ENCODE results near the gene CCNQ. TPM values are rescaled to one million over a fixed set of nuclear protein-coding genes. Genes with fewer than 3 reads are reported as not detected.
A peak's percentile ranks its signal among the peaks of the same experiment; 100 is the strongest.

The CCNQ gene
- total RNA-seq, 1 donor from 2014 or later: 15.3 TPM

DNA sequence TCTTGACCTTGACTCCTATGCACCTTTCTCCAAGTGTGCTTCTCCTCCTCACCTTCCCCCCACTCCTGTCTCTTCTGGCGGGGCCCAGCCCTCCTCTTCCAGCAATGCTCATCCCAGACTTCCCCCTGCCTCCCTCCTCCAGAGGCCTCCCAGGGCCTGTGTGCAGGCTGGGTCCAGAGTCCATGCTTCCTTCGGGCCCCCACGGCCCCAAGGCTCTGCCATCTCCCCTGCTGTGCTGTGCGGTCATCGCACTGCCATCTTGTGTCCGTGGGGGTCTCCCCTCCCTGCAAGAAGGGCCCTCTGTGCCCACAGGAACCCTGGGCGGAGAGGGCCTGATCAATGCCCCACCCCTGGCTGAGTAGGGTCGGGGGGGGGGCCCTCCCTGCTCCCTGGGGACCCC lies 54.2 kb downstream of the CCNQ start:
- H3K27me3 Mint-ChIP-seq (ENCODE audit: unreplicated experiment): peaks cover 4% of the 10 kb centered on the region
- DNase-seq (ENCODE audit: low spot score): no peak
- H3K4me1 Mint-ChIP-seq (ENCODE audit: unreplicated experiment): no peaks in the 10 kb centered on the region
- H3K4me3 Mint-ChIP-seq (ENCODE audit: unreplicated experiment): no peak overlapping the region
- no peak overlapping the region for H3K27ac Mint-ChIP-seq (ENCODE audit: unreplicated experiment)
- H3K9me3 Mint-ChIP-seq (ENCODE audit: unreplicated experiment): no peaks in the 10 kb centered on the region
- H3K36me3 Mint-ChIP-seq (ENCODE audit: low read depth, unreplicated experiment): no peaks in the 10 kb centered on the region
- TF ChIP-seq, protein P1, sequence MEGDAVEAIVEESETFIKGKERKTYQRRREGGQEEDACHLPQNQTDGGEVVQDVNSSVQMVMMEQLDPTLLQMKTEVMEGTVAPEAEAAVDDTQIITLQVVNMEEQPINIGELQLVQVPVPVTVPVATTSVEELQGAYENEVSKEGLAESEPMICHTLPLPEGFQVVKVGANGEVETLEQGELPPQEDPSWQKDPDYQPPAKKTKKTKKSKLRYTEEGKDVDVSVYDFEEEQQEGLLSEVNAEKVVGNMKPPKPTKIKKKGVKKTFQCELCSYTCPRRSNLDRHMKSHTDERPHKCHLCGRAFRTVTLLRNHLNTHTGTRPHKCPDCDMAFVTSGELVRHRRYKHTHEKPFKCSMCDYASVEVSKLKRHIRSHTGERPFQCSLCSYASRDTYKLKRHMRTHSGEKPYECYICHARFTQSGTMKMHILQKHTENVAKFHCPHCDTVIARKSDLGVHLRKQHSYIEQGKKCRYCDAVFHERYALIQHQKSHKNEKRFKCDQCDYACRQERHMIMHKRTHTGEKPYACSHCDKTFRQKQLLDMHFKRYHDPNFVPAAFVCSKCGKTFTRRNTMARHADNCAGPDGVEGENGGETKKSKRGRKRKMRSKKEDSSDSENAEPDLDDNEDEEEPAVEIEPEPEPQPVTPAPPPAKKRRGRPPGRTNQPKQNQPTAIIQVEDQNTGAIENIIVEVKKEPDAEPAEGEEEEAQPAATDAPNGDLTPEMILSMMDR (IDR thresholded peaks at IDR 0.05; ENCODE audit: unreplicated experiment): no peak

DNA sequence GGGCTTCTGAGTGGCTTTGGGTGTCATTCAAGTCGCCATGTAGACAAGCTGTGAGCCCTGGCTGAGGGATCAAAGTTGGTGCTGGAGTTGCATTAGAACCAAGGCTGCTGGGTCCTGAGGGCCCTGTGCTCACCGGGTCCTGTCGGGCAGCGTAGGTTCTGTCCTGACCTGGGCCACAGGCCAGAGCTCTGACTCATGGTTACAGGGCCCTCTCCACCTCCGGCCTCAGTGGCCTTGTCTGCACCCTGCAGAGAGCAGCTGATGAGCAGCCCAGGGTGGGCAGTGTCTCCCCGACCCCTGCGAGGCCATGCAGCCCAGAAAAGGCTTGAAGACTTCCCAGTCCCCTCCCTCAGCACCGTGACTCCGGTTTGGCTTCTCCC lies 59.0 kb downstream of the CCNQ start:
- TF ChIP-seq, protein P1 (IDR thresholded peaks at IDR 0.05; ENCODE audit: unreplicated experiment): no peak
- DNase-seq (ENCODE audit: low spot score): no peak
- Mint-ChIP-seq H3K4me1 (ENCODE audit: unreplicated experiment) (no peaks in the 10 kb centered on the region), H3K27ac (ENCODE audit: unreplicated experiment) (no peak overlapping the region), H3K27me3 (ENCODE audit: unreplicated experiment) (peaks cover 6% of the 10 kb centered on the region), H3K4me3 (ENCODE audit: unreplicated experiment) (no peak overlapping the region), H3K36me3 (ENCODE audit: low read depth, unreplicated experiment) (no peaks in the 10 kb centered on the region), H3K9me3 (ENCODE audit: unreplicated experiment) (no peaks in the 10 kb centered on the region)

DNA sequence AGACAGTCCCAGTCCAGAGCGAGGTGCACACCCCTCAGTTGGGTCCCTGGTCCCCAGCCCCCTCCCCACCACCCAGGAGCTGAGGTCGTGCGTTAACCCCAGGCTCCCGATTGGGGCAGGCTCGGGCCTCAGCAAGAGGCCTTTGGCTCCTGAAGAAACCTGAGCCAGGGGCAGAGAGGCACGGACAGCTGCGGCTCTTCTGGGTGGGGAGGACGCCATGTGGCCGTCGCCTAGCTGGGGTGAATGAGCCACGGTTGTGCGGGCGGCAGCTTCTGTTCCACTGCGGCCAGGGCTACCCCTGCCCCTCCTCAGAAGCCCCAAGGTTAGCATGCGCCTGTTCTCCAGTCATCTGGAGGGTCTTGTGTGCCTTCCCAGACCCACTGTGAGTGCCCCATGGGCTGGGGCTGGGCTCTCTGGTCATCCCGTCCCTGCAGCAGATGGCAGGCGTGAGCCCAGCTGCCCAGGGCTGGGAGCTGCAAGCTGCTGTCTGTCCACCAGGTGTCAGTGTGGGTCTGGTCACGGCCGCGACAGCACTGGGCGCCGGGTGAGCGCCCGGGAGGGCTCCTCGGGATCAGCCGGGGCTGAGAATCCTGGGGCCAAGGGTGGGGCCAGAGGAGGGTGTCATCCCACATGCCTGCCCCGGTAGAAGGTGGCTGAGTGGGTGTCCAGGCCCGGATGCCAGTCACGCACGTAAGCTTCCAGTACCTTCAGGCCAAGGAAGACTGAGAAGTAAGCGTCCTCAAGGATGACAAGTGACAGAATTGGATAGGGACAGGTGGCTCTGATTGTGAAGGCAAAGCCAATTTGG lies 59.6 kb downstream of the CCNQ start:
- no peak overlapping the region for H3K4me3 Mint-ChIP-seq (ENCODE audit: unreplicated experiment)
- no peaks in the 10 kb centered on the region for H3K9me3 Mint-ChIP-seq (ENCODE audit: unreplicated experiment)
- H3K27ac Mint-ChIP-seq (ENCODE audit: unreplicated experiment): no peak overlapping the region
- peaks cover 6% of the 10 kb centered on the region for H3K27me3 Mint-ChIP-seq (ENCODE audit: unreplicated experiment)
- H3K4me1 Mint-ChIP-seq (ENCODE audit: unreplicated experiment): no peaks in the 10 kb centered on the region
- TF ChIP-seq, protein P1 (IDR thresholded peaks at IDR 0.05; ENCODE audit: unreplicated experiment): peak; percentile 62
- H3K36me3 Mint-ChIP-seq (ENCODE audit: low read depth, unreplicated experiment): no peaks in the 10 kb centered on the region
- peak; percentile 80 for DNase-seq (ENCODE audit: low spot score)

DNA sequence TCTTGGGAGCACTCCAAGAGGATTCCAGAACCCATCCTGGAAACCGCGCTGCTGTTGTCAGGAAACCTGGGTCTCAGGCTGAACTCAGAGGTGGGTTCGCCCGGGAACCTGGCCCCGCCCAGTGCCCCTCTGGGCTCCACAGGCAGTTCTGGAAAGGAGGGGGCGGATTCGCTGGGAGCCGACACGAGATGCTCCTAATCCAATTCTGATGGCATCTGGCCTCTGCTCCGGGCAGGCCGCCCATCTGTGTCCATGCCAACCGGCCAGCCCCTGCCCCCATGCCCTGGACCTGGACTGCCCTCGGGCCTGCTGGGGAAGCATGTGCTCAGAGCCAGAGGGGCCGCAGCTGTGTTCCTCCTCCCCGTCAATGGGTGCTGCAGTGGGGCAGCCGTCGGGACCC lies 60.5 kb downstream of the CCNQ start:
- H3K27ac Mint-ChIP-seq (ENCODE audit: unreplicated experiment): no peak overlapping the region
- H3K27me3 Mint-ChIP-seq (ENCODE audit: unreplicated experiment): peaks cover 6% of the 10 kb centered on the region
- TF ChIP-seq, protein P1 (IDR thresholded peaks at IDR 0.05; ENCODE audit: unreplicated experiment): no peak
- H3K9me3 Mint-ChIP-seq (ENCODE audit: unreplicated experiment): no peaks in the 10 kb centered on the region
- DNase-seq (ENCODE audit: low spot score): no peak
- H3K36me3 Mint-ChIP-seq (ENCODE audit: low read depth, unreplicated experiment): no peaks in the 10 kb centered on the region
- no peaks in the 10 kb centered on the region for H3K4me1 Mint-ChIP-seq (ENCODE audit: unreplicated experiment)
- no peak overlapping the region for H3K4me3 Mint-ChIP-seq (ENCODE audit: unreplicated experiment)

Other genes starting within 250 kb of the CCNQ start
- gene PNMA6E, start 197.8 kb downstream of the CCNQ start, total RNA-seq (ENCODE audit: unreplicated experiment): not detected
- gene ZFP92, start 187.7 kb downstream of the CCNQ start, total RNA-seq (ENCODE audit: unreplicated experiment): 0.49 TPM
- 1.5 TPM for gene TREX2, start 153.1 kb downstream of the CCNQ start, total RNA-seq (ENCODE audit: unreplicated experiment)
- gene HAUS7, start 128.6 kb downstream of the CCNQ start, total RNA-seq (ENCODE audit: unreplicated experiment): 27.7 TPM
- 393 TPM for gene BGN, start 104.2 kb downstream of the CCNQ start, total RNA-seq (ENCODE audit: unreplicated experiment)
- gene ATP2B3, start 81.5 kb downstream of the CCNQ start, total RNA-seq (ENCODE audit: unreplicated experiment): 0.10 TPM
- gene DUSP9, start 48.1 kb upstream of the CCNQ start, total RNA-seq (ENCODE audit: unreplicated experiment): not detected
- gene PNCK, start 74.7 kb upstream of the CCNQ start, total RNA-seq (ENCODE audit: unreplicated experiment): 0.41 TPM
- 7.9 TPM for gene SLC6A8, start 88.8 kb upstream of the CCNQ start, total RNA-seq (ENCODE audit: unreplicated experiment)
- gene BCAP31, start 125.2 kb upstream of the CCNQ start, total RNA-seq (ENCODE audit: unreplicated experiment): 282 TPM
- 19.5 TPM for gene ABCD1, start 125.7 kb upstream of the CCNQ start, total RNA-seq (ENCODE audit: unreplicated experiment)
- gene PLXNB3, start 165.1 kb upstream of the CCNQ start, total RNA-seq (ENCODE audit: unreplicated experiment): 11.2 TPM
- gene SRPK3, start 181.9 kb upstream of the CCNQ start, total RNA-seq (ENCODE audit: unreplicated experiment): 0.18 TPM
- 43.3 TPM for gene IDH3G, start 195.2 kb upstream of the CCNQ start, total RNA-seq (ENCODE audit: unreplicated experiment)
- gene SSR4, start 195.5 kb upstream of the CCNQ start, total RNA-seq (ENCODE audit: unreplicated experiment): 243 TPM
- 2.6 TPM for gene PDZD4, start 231.4 kb upstream of the CCNQ start, total RNA-seq (ENCODE audit: unreplicated experiment)